Nephron (organoid): Measurements from ENCODE around the gene CCDC107.

Source experiments
- H3K27ac Mint-ChIP-seq, 3 experiments: 2 replicates each; pipeline ENCODE4 v1.8.0; 2020; ENCODE audit warnings: mixed read lengths in 3 of 3, mild to moderate bottlenecking in 2 of 3, moderate library complexity in 1 of 3
- H3K27me3 Mint-ChIP-seq: 2 replicates; pipeline ENCODE4 v1.8.0; 2021; ENCODE audit warnings: low read depth, mild to moderate bottlenecking, moderate library complexity, mixed read lengths
- H3K36me3 Mint-ChIP-seq: 2 replicates; pipeline ENCODE4 v1.8.0; 2020; ENCODE audit warnings: low read depth, mixed read lengths
- H3K4me1 Mint-ChIP-seq: 2 replicates; pipeline ENCODE4 v1.8.0; 2020; ENCODE audit warnings: mixed read lengths
- H3K4me3 Mint-ChIP-seq, 3 experiments: 2 replicates each; pipeline ENCODE4 v1.8.0; 2020; ENCODE audit warnings: mild to moderate bottlenecking in 3 of 3, mixed read lengths in 3 of 3, moderate library complexity in 2 of 3
- H3K9me3 Mint-ChIP-seq: 2 replicates; pipeline ENCODE4 v1.8.0; 2020; ENCODE audit warnings: mixed read lengths
- TF ChIP-seq, protein P1 (sequence below), 3 experiments: fragments of 200-600 bp; sonication (generic); IDR thresholded peaks; one replicate each; pipeline ENCODE4 v1.5.0; 2021; ENCODE audit warnings: antibody characterized with exemption in 3 of 3; ENCODE audit not compliant: unreplicated experiment in 3 of 3

Gene CCDC107

DNA sequence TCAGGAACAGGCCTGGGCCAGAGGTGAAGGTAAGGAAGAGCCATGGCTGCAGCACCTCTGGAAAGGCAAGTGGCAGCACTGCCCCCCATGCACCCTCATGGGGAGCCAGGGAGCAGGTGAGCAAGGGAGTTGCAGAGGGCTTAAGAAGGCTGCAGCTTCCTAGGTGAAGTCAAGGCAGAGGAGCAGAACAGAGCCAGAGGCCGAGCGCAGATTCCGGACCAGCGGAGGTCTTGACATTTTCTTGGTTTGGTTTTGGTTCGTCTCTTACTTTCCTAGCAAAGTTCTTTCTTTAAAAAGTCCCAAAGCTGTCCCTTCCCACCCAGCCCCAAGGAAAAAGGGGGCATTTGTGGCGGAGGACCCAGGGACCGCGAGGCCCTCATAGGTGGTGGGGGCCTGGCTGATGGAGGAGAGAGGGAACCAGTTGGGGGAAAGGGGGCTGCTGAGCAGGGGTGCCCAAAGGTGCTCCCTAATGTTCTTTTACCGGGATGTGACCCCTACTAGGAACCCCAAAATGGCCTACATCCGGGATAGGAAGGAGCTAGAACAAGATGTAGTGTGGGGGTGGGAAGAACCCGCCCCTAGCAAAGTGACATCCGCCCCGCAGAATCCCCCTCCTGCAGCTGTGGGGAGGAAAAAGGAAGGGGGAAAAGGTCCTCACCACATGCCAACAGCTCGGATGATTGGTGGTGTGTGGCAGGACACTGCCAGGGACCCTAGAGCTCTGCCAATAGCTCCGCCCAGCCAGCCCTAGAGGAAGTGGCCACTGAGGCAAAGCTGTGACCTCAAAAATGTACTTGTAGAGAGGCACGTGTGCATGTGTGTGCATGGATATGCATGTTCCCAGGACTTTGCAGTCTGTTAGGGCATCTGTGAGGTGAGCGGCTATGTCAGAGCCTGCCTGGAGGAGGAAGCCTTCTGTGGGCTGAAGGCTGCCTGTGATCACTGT is 39.0 kb upstream of the CCDC107 start:
- peak overlapping the region in 1 of 3 experiments; percentile 71 for H3K27ac Mint-ChIP-seq
- H3K36me3 Mint-ChIP-seq = no peaks in the 10 kb centered on the region
- peaks cover 10% of the 10 kb centered on the region for H3K4me1 Mint-ChIP-seq
- TF ChIP-seq, protein P1, sequence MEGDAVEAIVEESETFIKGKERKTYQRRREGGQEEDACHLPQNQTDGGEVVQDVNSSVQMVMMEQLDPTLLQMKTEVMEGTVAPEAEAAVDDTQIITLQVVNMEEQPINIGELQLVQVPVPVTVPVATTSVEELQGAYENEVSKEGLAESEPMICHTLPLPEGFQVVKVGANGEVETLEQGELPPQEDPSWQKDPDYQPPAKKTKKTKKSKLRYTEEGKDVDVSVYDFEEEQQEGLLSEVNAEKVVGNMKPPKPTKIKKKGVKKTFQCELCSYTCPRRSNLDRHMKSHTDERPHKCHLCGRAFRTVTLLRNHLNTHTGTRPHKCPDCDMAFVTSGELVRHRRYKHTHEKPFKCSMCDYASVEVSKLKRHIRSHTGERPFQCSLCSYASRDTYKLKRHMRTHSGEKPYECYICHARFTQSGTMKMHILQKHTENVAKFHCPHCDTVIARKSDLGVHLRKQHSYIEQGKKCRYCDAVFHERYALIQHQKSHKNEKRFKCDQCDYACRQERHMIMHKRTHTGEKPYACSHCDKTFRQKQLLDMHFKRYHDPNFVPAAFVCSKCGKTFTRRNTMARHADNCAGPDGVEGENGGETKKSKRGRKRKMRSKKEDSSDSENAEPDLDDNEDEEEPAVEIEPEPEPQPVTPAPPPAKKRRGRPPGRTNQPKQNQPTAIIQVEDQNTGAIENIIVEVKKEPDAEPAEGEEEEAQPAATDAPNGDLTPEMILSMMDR (IDR thresholded peaks at IDR 0.05; ENCODE audit: unreplicated experiment in 3 of 3) = no peak
- no peak overlapping the region for H3K4me3 Mint-ChIP-seq
- H3K27me3 Mint-ChIP-seq = peaks cover 46% of the 10 kb centered on the region
- no peaks in the 10 kb centered on the region for H3K9me3 Mint-ChIP-seq

DNA sequence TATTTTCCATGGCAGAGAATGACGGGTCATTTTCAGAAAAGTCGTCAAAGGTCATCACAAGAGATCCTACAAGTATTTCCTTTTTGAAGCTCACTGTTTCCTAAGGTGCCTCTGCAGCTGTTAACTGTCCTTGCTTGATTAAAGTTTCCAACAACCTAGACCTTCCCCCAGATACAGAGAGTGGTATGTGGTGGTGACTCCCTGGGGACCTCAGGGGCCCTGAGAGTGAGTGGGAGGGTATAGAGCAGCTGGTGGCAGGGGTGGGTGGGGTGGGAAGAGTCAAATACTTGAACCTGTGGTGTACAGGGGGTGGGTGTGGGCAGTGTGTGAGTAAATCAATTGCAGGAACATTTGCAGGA is 38.3 kb upstream of the CCDC107 start:
- Mint-ChIP-seq H3K27ac (peak overlapping the region in 1 of 3 experiments; percentile 71), H3K4me3 (no peak overlapping the region), H3K9me3 (no peaks in the 10 kb centered on the region), H3K36me3 (no peaks in the 10 kb centered on the region), H3K27me3 (peaks cover 39% of the 10 kb centered on the region), H3K4me1 (peaks cover 10% of the 10 kb centered on the region)
- TF ChIP-seq, protein P1 (IDR thresholded peaks at IDR 0.05; ENCODE audit: unreplicated experiment in 3 of 3) = no peak

DNA sequence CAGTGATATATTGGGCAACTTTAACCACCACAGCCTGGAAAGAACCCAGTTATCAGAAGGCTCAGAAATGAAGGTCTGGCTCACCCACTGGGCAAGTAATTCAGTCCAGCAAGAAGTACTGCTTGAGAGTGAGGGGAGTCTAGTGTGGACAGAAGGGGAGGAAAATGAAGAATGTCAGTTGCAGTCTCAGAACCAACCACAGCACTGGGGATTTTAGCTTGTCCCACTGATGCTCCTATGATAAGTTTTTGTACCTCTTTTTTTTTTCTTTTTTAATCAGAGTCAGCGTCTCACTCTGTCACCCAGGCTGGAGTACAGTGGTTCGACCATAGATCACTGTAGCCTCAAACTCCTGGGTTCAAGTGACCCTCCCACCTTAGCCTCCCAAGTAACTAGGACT is 30.5 kb upstream of the CCDC107 start:
- no peaks in the 10 kb centered on the region for H3K4me1 Mint-ChIP-seq
- no peaks in the 10 kb centered on the region for H3K36me3 Mint-ChIP-seq
- no peak overlapping the region for H3K27ac Mint-ChIP-seq
- no peaks in the 10 kb centered on the region for H3K9me3 Mint-ChIP-seq
- H3K4me3 Mint-ChIP-seq = no peak overlapping the region
- no peaks in the 10 kb centered on the region for H3K27me3 Mint-ChIP-seq
- TF ChIP-seq, protein P1 (IDR thresholded peaks at IDR 0.05; ENCODE audit: unreplicated experiment in 3 of 3) = no peak

DNA sequence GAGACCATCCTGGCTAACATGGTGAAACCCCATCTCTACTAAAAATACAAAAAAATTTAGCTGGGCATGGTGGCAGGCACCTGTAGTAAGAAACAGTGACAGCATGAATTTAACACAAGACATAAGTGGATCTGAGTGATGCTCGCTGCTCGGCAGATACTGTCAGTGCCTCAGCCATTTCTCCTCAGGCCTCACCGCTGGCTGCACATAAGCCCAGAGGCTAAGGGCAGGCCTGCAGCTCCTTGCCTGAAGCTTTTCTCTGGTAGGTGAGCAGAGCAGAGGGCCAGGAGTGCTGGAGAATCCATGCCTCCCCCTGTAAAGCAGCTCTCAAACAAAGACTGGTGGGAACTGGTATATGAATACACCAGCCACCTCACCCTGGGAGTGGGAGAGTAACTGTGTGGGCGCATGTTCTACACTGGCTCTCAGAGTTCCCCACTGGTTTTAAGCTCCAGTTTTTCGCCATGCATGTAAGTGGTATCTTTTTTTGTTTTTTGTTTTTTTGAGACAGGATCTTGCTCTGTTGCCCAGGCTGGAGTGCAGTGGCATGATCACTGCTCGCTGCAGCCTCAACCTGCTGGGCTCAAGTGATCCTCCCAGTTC is 29.6 kb upstream of the CCDC107 start:
- no peaks in the 10 kb centered on the region for H3K9me3 Mint-ChIP-seq
- TF ChIP-seq, protein P1 (IDR thresholded peaks at IDR 0.05; ENCODE audit: unreplicated experiment in 3 of 3) = no peak
- H3K27me3 Mint-ChIP-seq = no peaks in the 10 kb centered on the region

DNA sequence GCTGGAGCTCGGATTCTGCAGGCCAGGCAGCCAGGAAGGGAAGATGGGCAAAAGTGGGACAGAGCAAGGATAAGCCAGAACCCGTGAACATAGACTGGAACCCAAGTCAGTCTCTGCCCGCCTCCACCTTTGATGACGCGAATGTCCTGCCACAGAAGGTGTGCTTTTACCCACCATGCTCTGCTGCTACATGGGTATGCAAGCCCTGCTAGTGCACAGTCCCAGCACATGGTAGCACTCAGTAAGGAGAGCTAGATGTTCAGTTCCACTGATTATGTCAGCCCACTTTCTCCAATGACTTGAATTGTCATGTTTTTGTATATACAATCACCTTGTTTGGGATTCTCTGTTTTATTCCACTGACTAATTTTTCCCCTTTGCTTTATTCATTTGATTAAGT is 28.5 kb upstream of the CCDC107 start:
- no peak overlapping the region for H3K27ac Mint-ChIP-seq
- no peak overlapping the region for H3K4me3 Mint-ChIP-seq
- H3K27me3 Mint-ChIP-seq = no peaks in the 10 kb centered on the region
- H3K9me3 Mint-ChIP-seq = no peaks in the 10 kb centered on the region
- no peaks in the 10 kb centered on the region for H3K36me3 Mint-ChIP-seq
- no peaks in the 10 kb centered on the region for H3K4me1 Mint-ChIP-seq
- TF ChIP-seq, protein P1 (IDR thresholded peaks at IDR 0.05; ENCODE audit: unreplicated experiment in 3 of 3) = no peak

More for the DNA sequence above, 29.6 kb upstream of the CCDC107 start:
- no peak overlapping the region for H3K4me3 Mint-ChIP-seq
- H3K27ac Mint-ChIP-seq = no peak overlapping the region
- no peaks in the 10 kb centered on the region for H3K4me1 Mint-ChIP-seq
- H3K36me3 Mint-ChIP-seq = no peaks in the 10 kb centered on the region
